H9 (cell line): ENCODE data around the gene MYL2. TPM values are rescaled to one million over a fixed set of nuclear protein-coding genes. Genes with fewer than 3 reads are reported as not detected.

Experiments used
- DNase-seq: peaks from one replicate; pipeline ENCODE4 v3.0.0-alpha.2; 2017
- H2AFZ ChIP-seq: one replicate; pipeline ENCODE4 v1.6.1; 2013; ENCODE audit warnings: mild to moderate bottlenecking, low read length, control low read depth, moderate library complexity
- H2AK5ac ChIP-seq: 2 replicates; pipeline ENCODE4 v1.6.1; 2013; ENCODE audit warnings: low read length, control low read depth, mixed read lengths; ENCODE audit not compliant: insufficient read length
- H2BK120ac ChIP-seq: one replicate; pipeline ENCODE4 v1.6.1; 2013; ENCODE audit warnings: low read depth, mild to moderate bottlenecking, low read length, control low read depth, inconsistent platforms; ENCODE audit not compliant: poor library complexity, severe bottlenecking
- H2BK12ac ChIP-seq: 2 replicates; pipeline ENCODE4 v1.6.1; 2013; ENCODE audit warnings: low read length, control low read depth, mixed read lengths, low read depth; ENCODE audit not compliant: insufficient read length
- H2BK15ac ChIP-seq: 2 replicates; pipeline ENCODE4 v1.6.1; 2013; ENCODE audit warnings: low read depth, low read length, control low read depth
- H2BK20ac ChIP-seq: one replicate; pipeline ENCODE4 v1.6.1; 2013; ENCODE audit warnings: low read depth, mild to moderate bottlenecking, low read length, control low read depth, inconsistent platforms; ENCODE audit not compliant: poor library complexity, severe bottlenecking
- H2BK5ac ChIP-seq: 2 replicates; pipeline ENCODE4 v1.6.1; 2013; ENCODE audit warnings: low read length, control low read depth, mixed read lengths; ENCODE audit not compliant: insufficient read length
- H3K14ac ChIP-seq: 2 replicates; pipeline ENCODE4 v1.6.1; 2013; ENCODE audit warnings: low read length, control low read depth; ENCODE audit not compliant: insufficient read depth
- H3K18ac ChIP-seq: 2 replicates; pipeline ENCODE4 v1.6.1; 2013; ENCODE audit warnings: low read depth, mild to moderate bottlenecking, mixed read lengths, low read length, control low read depth; ENCODE audit not compliant: insufficient read length
- H3K23ac ChIP-seq: 2 replicates; pipeline ENCODE4 v1.6.1; 2013; ENCODE audit warnings: low read length, control low read depth, mixed read lengths, low read depth; ENCODE audit not compliant: insufficient read length
- H3K23me2 ChIP-seq: 2 replicates; pipeline ENCODE4 v1.6.1; 2013; ENCODE audit warnings: low read depth, mild to moderate bottlenecking, mixed read lengths, low read length, control low read depth; ENCODE audit not compliant: insufficient read length, poor library complexity, severe bottlenecking
- H3K27ac ChIP-seq: 2 replicates; pipeline ENCODE4 v1.5.1; 2013; ENCODE audit warnings: low read length, control low read depth, mixed read lengths, low read depth; ENCODE audit not compliant: insufficient read length
- H3K27me3 ChIP-seq: 2 replicates; pipeline ENCODE4 v1.6.1; 2013; ENCODE audit warnings: low read length, control low read depth, inconsistent platforms; ENCODE audit not compliant: insufficient read depth
- H3K4ac ChIP-seq: 2 replicates; pipeline ENCODE4 v1.6.1; 2013; ENCODE audit warnings: low read depth, mild to moderate bottlenecking, control low read depth, inconsistent platforms, low read length, moderate library complexity
- H3K4me1 ChIP-seq: 2 replicates; pipeline ENCODE4 v1.6.1; 2013; ENCODE audit warnings: low read length, control low read depth, inconsistent platforms; ENCODE audit not compliant: insufficient read depth
- H3K4me2 ChIP-seq: 2 replicates; pipeline ENCODE4 v1.6.1; 2013; ENCODE audit warnings: low read length, control low read depth, mixed read lengths; ENCODE audit not compliant: insufficient read length, insufficient read depth
- H3K56ac ChIP-seq: 2 replicates; pipeline ENCODE4 v1.6.1; 2013; ENCODE audit warnings: low read depth, mild to moderate bottlenecking, mixed read lengths, low read length, control low read depth; ENCODE audit not compliant: insufficient read length
- H3K79me1 ChIP-seq: 2 replicates; pipeline ENCODE4 v1.6.1; 2013; ENCODE audit warnings: low read depth, mild to moderate bottlenecking, moderate library complexity, low read length, control low read depth, inconsistent platforms; ENCODE audit not compliant: insufficient read depth, poor library complexity, severe bottlenecking
- H3K79me2 ChIP-seq: 2 replicates; pipeline ENCODE4 v1.6.1; 2013; ENCODE audit warnings: low read length, control low read depth, inconsistent platforms; ENCODE audit not compliant: insufficient read depth
- H3K9ac ChIP-seq: 2 replicates; pipeline ENCODE4 v1.6.1; 2013; ENCODE audit warnings: low read length, control low read depth, mixed read lengths; ENCODE audit not compliant: insufficient read length; ENCODE audit errors: extremely low read depth
- H3K9me3 ChIP-seq: one replicate; pipeline ENCODE4 v1.6.1; 2013; ENCODE audit warnings: low read depth, low read length, inconsistent platforms; ENCODE audit not compliant: control insufficient read depth
- H3T11ph ChIP-seq: one replicate; pipeline ENCODE4 v1.6.1; 2013; ENCODE audit warnings: mild to moderate bottlenecking, low read length, control low read depth, inconsistent platforms
- H4K20me1 ChIP-seq: one replicate; pipeline ENCODE4 v1.6.1; 2013; ENCODE audit not compliant: control insufficient read depth, insufficient read length, insufficient read depth
- H4K5ac ChIP-seq: 2 replicates; pipeline ENCODE4 v1.6.1; 2013; ENCODE audit warnings: low read depth, mild to moderate bottlenecking, mixed read lengths, low read length, control low read depth; ENCODE audit not compliant: insufficient read length
- H4K8ac ChIP-seq: replicated peaks from 2 replicates; pipeline ENCODE4 v1.6.1; 2013; ENCODE audit warnings: low read length, control low read depth, mixed read lengths, low read depth; ENCODE audit not compliant: insufficient read length
- H4K91ac ChIP-seq: 2 replicates; pipeline ENCODE4 v1.6.1; 2013; ENCODE audit warnings: low read depth, mild to moderate bottlenecking, moderate library complexity, mixed read lengths, low read length, control low read depth; ENCODE audit not compliant: insufficient read length
- H3K27ac Mint-ChIP-seq, 3 experiments: 2 replicates in 2 of 3; 3 replicates in 1 of 3; pipeline ENCODE4 v1.8.0; 2020 to 2021; ENCODE audit warnings: mixed read lengths in 3 of 3, mild to moderate bottlenecking in 1 of 3, moderate library complexity in 1 of 3
- H3K27me3 Mint-ChIP-seq: 2 replicates; pipeline ENCODE4 v1.8.0; 2021; ENCODE audit warnings: low read depth, mild to moderate bottlenecking, moderate library complexity, mixed read lengths
- H3K36me3 Mint-ChIP-seq, 3 experiments: 2 replicates in 2 of 3; 3 replicates in 1 of 3; pipeline ENCODE4 v1.8.0; 2020 to 2021; ENCODE audit warnings: low read depth in 3 of 3, mixed read lengths in 3 of 3; ENCODE audit not compliant: insufficient read depth in 1 of 3
- H3K4me1 Mint-ChIP-seq, 2 experiments: 2 replicates each; pipeline ENCODE4 v1.8.0; 2020; ENCODE audit warnings: mixed read lengths in 2 of 2
- H3K4me3 Mint-ChIP-seq, 2 experiments: 2 replicates in 1 of 2; 3 replicates in 1 of 2; pipeline ENCODE4 v1.8.0; 2020 to 2021; ENCODE audit warnings: mild to moderate bottlenecking in 2 of 2, mixed read lengths in 2 of 2, moderate library complexity in 1 of 2
- H3K9me3 Mint-ChIP-seq, 2 experiments: 2 replicates in 1 of 2; 3 replicates in 1 of 2; pipeline ENCODE4 v1.8.0; 2020; ENCODE audit warnings: mild to moderate bottlenecking in 2 of 2, mixed read lengths in 2 of 2, moderate library complexity in 1 of 2
- WGBS: extraction: QIAGEN DNeasy Blood & Tissue Kit; methylation state at CpG from one replicate; pipeline ENCODE4 v1.1.7; 2013; ENCODE audit warnings: missing lambda C conversion rate, low lambda C conversion rate, mixed read lengths; ENCODE audit not compliant: insufficient read length; ENCODE audit errors: extremely low coverage; 5-methylcytosine and 5-hydroxymethylcytosine counted together
- total RNA-seq: library from RNA; stranded (reverse); gene quantifications from 2 replicates; pipeline ENCODE4 v1.2.1, GENCODE V29; 2021
- TF ChIP-seq, protein P1 (sequence below): fragments of 200-600 bp; sonication (generic); conservative IDR thresholded peaks from 3 replicates; pipeline ENCODE4 v1.8.0; 2021; ENCODE audit warnings: antibody characterized with exemption, mild to moderate bottlenecking

MYL2 gene
- total RNA-seq, 1 experiment from 2014 or later = not detected

DNA sequence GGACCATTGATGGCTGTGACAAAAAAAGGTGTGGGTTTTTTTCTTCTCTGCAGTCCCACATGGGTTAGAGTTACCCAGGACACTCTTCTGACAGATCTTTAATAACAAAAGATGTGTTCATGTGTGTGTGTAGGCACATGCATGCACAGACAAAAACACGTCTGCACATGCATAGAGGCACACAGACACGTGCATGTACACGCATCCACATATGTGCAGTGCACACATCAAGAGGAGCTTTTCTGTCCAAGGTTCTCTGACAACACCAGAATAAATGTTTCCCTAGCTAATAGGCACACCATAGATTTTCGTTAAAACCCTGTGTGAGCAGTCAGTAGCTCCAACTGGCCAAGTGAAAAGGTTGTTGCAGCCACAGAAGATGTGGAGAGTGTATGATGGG, 2.8 kb upstream of the MYL2 start:
- H2BK120ac ChIP-seq = no peak overlapping the region
- H3K9ac ChIP-seq = no peak overlapping the region
- H3K23me2 ChIP-seq = no peaks in the 10 kb centered on the region
- no peak overlapping the region for H3T11ph ChIP-seq
- H4K91ac ChIP-seq = no peak overlapping the region
- no peak overlapping the region for H2BK12ac ChIP-seq
- H2BK15ac ChIP-seq = no peak overlapping the region
- Mint-ChIP-seq H3K27me3 (peaks cover 2% of the 10 kb centered on the region; the same call in 1 of the 2 replicates), H3K4me3 (no peak overlapping the region), H3K27ac (no peak overlapping the region), H3K4me1 (peaks cover 44 to 48% of the 10 kb centered on the region in 2 experiments), H3K9me3 (no peaks in the 10 kb centered on the region; a peak in 2 of 5 replicates), H3K36me3 (no peaks in the 10 kb centered on the region)
- no peaks in the 10 kb centered on the region for H3K27me3 ChIP-seq
- no peak overlapping the region for H3K18ac ChIP-seq
- H2AFZ ChIP-seq = no peak overlapping the region
- no peaks in the 10 kb centered on the region for H3K79me1 ChIP-seq
- peaks cover 3% of the 10 kb centered on the region; the same call in 1 of the 2 replicates for H3K4me1 ChIP-seq
- H3K27ac ChIP-seq = no peak overlapping the region
- H3K56ac ChIP-seq = no peak overlapping the region
- no peak overlapping the region for H2AK5ac ChIP-seq
- no peak overlapping the region for H3K4ac ChIP-seq
- no peaks in the 10 kb centered on the region for H3K9me3 ChIP-seq
- H3K23ac ChIP-seq = no peak overlapping the region
- no peak overlapping the region for H2BK20ac ChIP-seq
- no peaks in the 10 kb centered on the region for H4K20me1 ChIP-seq
- no peak overlapping the region for H3K14ac ChIP-seq
- no peak overlapping the region for H4K5ac ChIP-seq
- no peaks in the 10 kb centered on the region for H3K79me2 ChIP-seq
- WGBS = no CpG with 5 or more reads among the region's 4 CpGs
- DNase-seq = no peak
- no peak overlapping the region for H2BK5ac ChIP-seq
- H4K8ac ChIP-seq = no peak overlapping the region
- H3K4me2 ChIP-seq = no peak overlapping the region
- TF ChIP-seq, protein P1, sequence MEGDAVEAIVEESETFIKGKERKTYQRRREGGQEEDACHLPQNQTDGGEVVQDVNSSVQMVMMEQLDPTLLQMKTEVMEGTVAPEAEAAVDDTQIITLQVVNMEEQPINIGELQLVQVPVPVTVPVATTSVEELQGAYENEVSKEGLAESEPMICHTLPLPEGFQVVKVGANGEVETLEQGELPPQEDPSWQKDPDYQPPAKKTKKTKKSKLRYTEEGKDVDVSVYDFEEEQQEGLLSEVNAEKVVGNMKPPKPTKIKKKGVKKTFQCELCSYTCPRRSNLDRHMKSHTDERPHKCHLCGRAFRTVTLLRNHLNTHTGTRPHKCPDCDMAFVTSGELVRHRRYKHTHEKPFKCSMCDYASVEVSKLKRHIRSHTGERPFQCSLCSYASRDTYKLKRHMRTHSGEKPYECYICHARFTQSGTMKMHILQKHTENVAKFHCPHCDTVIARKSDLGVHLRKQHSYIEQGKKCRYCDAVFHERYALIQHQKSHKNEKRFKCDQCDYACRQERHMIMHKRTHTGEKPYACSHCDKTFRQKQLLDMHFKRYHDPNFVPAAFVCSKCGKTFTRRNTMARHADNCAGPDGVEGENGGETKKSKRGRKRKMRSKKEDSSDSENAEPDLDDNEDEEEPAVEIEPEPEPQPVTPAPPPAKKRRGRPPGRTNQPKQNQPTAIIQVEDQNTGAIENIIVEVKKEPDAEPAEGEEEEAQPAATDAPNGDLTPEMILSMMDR = no peak
